GM23338 (cell line): ENCODE results near the gene COL15A1.

ENCODE experiments used
- JUNB ChIP-seq: IDR thresholded peaks from one replicate; pipeline ENCODE4 v1.6.1; 2016; ENCODE audit warnings: antibody characterized with exemption; ENCODE audit not compliant: unreplicated experiment
- TF ChIP-seq, protein P1 (sequence below), 2 experiments: fragments of 200-600 bp in 1 of 2; sonication (generic) in 1 of 2; conservative IDR thresholded peaks; 2 replicates each; pipeline versions ENCODE4 v1.5.1 to v1.6.1; 2016 to 2017; ENCODE audit warnings: antibody characterized with exemption in 2 of 2, low read depth in 2 of 2, mild to moderate bottlenecking in 2 of 2, moderate library complexity in 1 of 2
- TF ChIP-seq, protein P2 (sequence below): IDR thresholded peaks from one replicate; pipeline ENCODE4 v1.6.1; 2018; ENCODE audit warnings: antibody characterized with exemption; ENCODE audit not compliant: unreplicated experiment

DNA sequence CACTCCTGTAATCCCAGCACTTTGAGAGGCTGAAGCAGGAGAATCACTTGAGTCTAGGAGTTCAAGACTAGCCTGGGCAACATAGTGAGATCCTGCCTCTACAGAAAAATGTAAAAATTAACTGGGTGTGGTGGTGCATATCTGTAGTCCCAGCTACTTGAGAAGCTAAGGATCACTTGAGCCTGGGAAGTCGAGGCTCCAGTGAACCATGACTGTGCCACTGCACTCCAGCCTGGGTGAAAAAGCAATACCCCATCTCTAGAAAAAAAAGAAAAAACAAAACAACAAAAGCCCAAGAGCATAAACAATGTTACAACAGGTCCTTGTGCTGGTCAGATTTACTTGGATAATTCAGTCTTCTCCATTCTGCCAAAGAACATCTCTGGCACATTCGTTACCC is 116.9 kb downstream of the COL15A1 start:
- TF ChIP-seq, protein P1, sequence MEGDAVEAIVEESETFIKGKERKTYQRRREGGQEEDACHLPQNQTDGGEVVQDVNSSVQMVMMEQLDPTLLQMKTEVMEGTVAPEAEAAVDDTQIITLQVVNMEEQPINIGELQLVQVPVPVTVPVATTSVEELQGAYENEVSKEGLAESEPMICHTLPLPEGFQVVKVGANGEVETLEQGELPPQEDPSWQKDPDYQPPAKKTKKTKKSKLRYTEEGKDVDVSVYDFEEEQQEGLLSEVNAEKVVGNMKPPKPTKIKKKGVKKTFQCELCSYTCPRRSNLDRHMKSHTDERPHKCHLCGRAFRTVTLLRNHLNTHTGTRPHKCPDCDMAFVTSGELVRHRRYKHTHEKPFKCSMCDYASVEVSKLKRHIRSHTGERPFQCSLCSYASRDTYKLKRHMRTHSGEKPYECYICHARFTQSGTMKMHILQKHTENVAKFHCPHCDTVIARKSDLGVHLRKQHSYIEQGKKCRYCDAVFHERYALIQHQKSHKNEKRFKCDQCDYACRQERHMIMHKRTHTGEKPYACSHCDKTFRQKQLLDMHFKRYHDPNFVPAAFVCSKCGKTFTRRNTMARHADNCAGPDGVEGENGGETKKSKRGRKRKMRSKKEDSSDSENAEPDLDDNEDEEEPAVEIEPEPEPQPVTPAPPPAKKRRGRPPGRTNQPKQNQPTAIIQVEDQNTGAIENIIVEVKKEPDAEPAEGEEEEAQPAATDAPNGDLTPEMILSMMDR (conservative IDR thresholded peaks at IDR 0.05; ENCODE audit: low read depth in 2 of 2), result no peak
- TF ChIP-seq JUNB, result no peak
- TF ChIP-seq, protein P2, sequence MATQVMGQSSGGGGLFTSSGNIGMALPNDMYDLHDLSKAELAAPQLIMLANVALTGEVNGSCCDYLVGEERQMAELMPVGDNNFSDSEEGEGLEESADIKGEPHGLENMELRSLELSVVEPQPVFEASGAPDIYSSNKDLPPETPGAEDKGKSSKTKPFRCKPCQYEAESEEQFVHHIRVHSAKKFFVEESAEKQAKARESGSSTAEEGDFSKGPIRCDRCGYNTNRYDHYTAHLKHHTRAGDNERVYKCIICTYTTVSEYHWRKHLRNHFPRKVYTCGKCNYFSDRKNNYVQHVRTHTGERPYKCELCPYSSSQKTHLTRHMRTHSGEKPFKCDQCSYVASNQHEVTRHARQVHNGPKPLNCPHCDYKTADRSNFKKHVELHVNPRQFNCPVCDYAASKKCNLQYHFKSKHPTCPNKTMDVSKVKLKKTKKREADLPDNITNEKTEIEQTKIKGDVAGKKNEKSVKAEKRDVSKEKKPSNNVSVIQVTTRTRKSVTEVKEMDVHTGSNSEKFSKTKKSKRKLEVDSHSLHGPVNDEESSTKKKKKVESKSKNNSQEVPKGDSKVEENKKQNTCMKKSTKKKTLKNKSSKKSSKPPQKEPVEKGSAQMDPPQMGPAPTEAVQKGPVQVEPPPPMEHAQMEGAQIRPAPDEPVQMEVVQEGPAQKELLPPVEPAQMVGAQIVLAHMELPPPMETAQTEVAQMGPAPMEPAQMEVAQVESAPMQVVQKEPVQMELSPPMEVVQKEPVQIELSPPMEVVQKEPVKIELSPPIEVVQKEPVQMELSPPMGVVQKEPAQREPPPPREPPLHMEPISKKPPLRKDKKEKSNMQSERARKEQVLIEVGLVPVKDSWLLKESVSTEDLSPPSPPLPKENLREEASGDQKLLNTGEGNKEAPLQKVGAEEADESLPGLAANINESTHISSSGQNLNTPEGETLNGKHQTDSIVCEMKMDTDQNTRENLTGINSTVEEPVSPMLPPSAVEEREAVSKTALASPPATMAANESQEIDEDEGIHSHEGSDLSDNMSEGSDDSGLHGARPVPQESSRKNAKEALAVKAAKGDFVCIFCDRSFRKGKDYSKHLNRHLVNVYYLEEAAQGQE, result no peak
